Neural cell (in vitro differentiated cells): ENCODE data around the gene BBS12. TPM values are rescaled to one million over a fixed set of nuclear protein-coding genes. Genes with fewer than 3 reads are reported as not detected.

ENCODE experiments used
- H2AFZ ChIP-seq: fragments of 200-600, 300-800 bp; sonication (generic), shearing (Covaris generic); 2 replicates; pipeline ENCODE4 v1.6.0; 2014; ENCODE audit warnings: low read depth, mild to moderate bottlenecking, antibody characterized with exemption, low read length, moderate library complexity
- H3F3A ChIP-seq: fragments of 200-600 bp; shearing (Covaris generic); 2 replicates; pipeline ENCODE4 v1.6.1; 2016; ENCODE audit warnings: mild to moderate bottlenecking, moderate library complexity, mixed read lengths, antibody characterized with exemption, low read length; ENCODE audit not compliant: insufficient read depth, poor library complexity, severe bottlenecking
- H3K27ac ChIP-seq: fragments of 200-600, 300-800 bp; sonication (generic), shearing (Covaris generic); 2 replicates; pipeline ENCODE4 v1.5.1; 2014; ENCODE audit warnings: mild to moderate bottlenecking, low read length, moderate library complexity
- H3K27me3 ChIP-seq: fragments of 300-800, 200-600 bp; sonication (generic), shearing (Covaris generic); 2 replicates; pipeline ENCODE4 v1.6.0; 2014; ENCODE audit warnings: mild to moderate bottlenecking, low read depth, low read length, moderate library complexity; ENCODE audit not compliant: insufficient read depth
- H3K36me3 ChIP-seq: fragments of 300-800, 200-600 bp; sonication (generic), shearing (Covaris generic); 2 replicates; pipeline ENCODE4 v1.5.1; 2014; ENCODE audit warnings: mild to moderate bottlenecking, antibody characterized with exemption, low read length, moderate library complexity; ENCODE audit not compliant: insufficient read depth
- H3K4me2 ChIP-seq: fragments of 300-800, 200-600 bp; sonication (generic), shearing (Covaris generic); 2 replicates; pipeline ENCODE4 v1.6.0; 2014; ENCODE audit warnings: mild to moderate bottlenecking, low read length
- H3K4me3 ChIP-seq: fragments of 300-800, 200-600 bp; sonication (generic), shearing (Covaris generic); 2 replicates; pipeline ENCODE4 v1.5.1; 2014; ENCODE audit warnings: mild to moderate bottlenecking, low read length, moderate library complexity
- H3K79me2 ChIP-seq: fragments of 200-600 bp; shearing (Covaris generic); replicated peaks from 2 replicates; pipeline ENCODE4 v1.6.0; 2014; ENCODE audit warnings: mild to moderate bottlenecking, low read length, moderate library complexity; ENCODE audit not compliant: insufficient read depth
- H3K9ac ChIP-seq: fragments of 300-800, 200-600 bp; sonication (generic), shearing (Covaris generic); 2 replicates; pipeline ENCODE4 v1.6.1; 2016; ENCODE audit warnings: mild to moderate bottlenecking, low read length, mixed read lengths
- H3K9me2 ChIP-seq: fragments of 200-600 bp; shearing (Covaris generic); 2 replicates; pipeline ENCODE4 v1.6.1; 2016; ENCODE audit warnings: mild to moderate bottlenecking, low read length, mixed read lengths; ENCODE audit not compliant: insufficient read depth
- H3K9me3 ChIP-seq: fragments of 200-600, 300-800 bp; sonication (generic), shearing (Covaris generic); 2 replicates; pipeline ENCODE4 v1.6.1; 2016; ENCODE audit warnings: mild to moderate bottlenecking, mixed run types, low read length, moderate library complexity, mixed read lengths
- H4K20me1 ChIP-seq: fragments of 200-600 bp; shearing (Covaris generic); 2 replicates; pipeline ENCODE4 v1.6.1; 2016; ENCODE audit warnings: mild to moderate bottlenecking, mixed run types; ENCODE audit not compliant: insufficient read depth
- EP300 ChIP-seq: fragments of 450-650 bp; conservative IDR thresholded peaks from 2 replicates; pipeline ENCODE4 v1.6.1; 2014; ENCODE audit warnings: antibody characterized with exemption, mild to moderate bottlenecking, moderate library complexity; ENCODE audit not compliant: poor library complexity, severe bottlenecking
- EZH2 ChIP-seq: fragments of 200-600, 300-800 bp; shearing (Covaris generic), sonication (generic); IDR thresholded peaks from 2 replicates; pipeline ENCODE4 v1.6.1; 2014; ENCODE audit warnings: antibody characterized with exemption, low read length, borderline replicate concordance, mild to moderate bottlenecking; ENCODE audit not compliant: insufficient read depth, poor library complexity, severe bottlenecking
- MXI1 ChIP-seq: fragments of 450-650 bp; conservative IDR thresholded peaks from 2 replicates; pipeline ENCODE4 v1.6.1; 2014; ENCODE audit warnings: antibody characterized with exemption, mild to moderate bottlenecking; ENCODE audit not compliant: poor library complexity, severe bottlenecking
- POLR2AphosphoS5 ChIP-seq: IDR thresholded peaks from 2 replicates; pipeline ENCODE4 v1.6.1; 2012
- RAD21 ChIP-seq: fragments of 450-650 bp; conservative IDR thresholded peaks from 2 replicates; pipeline ENCODE4 v1.6.1; 2014; ENCODE audit warnings: antibody characterized with exemption, mild to moderate bottlenecking, moderate library complexity
- SMC3 ChIP-seq: fragments of 450-650 bp; conservative IDR thresholded peaks from 2 replicates; pipeline ENCODE4 v1.6.1; 2014; ENCODE audit warnings: antibody characterized with exemption, mild to moderate bottlenecking, moderate library complexity; ENCODE audit not compliant: poor library complexity
- TAF1 ChIP-seq: IDR thresholded peaks from 2 replicates; pipeline ENCODE4 v1.6.1; 2012; ENCODE audit warnings: low read depth
- polyA plus RNA-seq: library from polyadenylated mRNA; depleted of rRNA; stranded (reverse); fragments of >200 nt; gene quantifications from 2 replicates; pipeline ENCODE4 v1.2.3, GENCODE V29; 2014
- TF ChIP-seq, protein P1 (sequence below): IDR thresholded peaks from 2 replicates; pipeline ENCODE4 v1.6.1; 2012; ENCODE audit warnings: borderline replicate concordance
- TF ChIP-seq, protein P2 (sequence below): fragments of 450-650 bp; IDR thresholded peaks from 2 replicates; pipeline ENCODE4 v1.5.1; 2014; ENCODE audit warnings: antibody characterized with exemption, mild to moderate bottlenecking, moderate library complexity; ENCODE audit not compliant: poor library complexity, severe bottlenecking

BBS12 gene
- polyA plus RNA-seq, 1 donor from 2014 or later = 3.7 TPM

DNA sequence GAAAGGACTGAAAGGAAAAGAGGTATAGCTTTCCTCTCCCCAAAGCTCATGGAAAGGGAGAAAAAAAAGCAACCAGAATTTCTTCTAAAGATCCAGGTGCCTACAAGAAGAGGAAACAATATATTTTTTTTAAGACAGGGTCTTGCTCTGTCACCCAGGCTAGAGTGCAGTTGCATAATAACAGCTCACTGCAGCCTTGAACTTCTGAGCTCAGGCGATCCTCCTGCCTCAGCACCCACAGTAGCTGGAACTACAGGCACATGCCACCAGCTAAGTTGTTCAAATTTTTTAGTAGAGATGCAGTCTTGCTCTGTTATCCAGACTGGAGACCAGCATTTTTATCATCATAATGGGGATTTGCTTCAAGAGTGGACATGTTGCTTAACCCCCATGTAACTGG, 30.5 kb upstream of the BBS12 start:
- no peak overlapping the region for H3K27ac ChIP-seq
- H3K9me2 ChIP-seq = no peaks in the 10 kb centered on the region
- H3F3A ChIP-seq = no peaks in the 10 kb centered on the region
- H3K9ac ChIP-seq = no peak overlapping the region
- no peak overlapping the region for H2AFZ ChIP-seq
- no peaks in the 10 kb centered on the region for H3K27me3 ChIP-seq
- no peak for TF ChIP-seq SMC3
- TF ChIP-seq, protein P1, sequence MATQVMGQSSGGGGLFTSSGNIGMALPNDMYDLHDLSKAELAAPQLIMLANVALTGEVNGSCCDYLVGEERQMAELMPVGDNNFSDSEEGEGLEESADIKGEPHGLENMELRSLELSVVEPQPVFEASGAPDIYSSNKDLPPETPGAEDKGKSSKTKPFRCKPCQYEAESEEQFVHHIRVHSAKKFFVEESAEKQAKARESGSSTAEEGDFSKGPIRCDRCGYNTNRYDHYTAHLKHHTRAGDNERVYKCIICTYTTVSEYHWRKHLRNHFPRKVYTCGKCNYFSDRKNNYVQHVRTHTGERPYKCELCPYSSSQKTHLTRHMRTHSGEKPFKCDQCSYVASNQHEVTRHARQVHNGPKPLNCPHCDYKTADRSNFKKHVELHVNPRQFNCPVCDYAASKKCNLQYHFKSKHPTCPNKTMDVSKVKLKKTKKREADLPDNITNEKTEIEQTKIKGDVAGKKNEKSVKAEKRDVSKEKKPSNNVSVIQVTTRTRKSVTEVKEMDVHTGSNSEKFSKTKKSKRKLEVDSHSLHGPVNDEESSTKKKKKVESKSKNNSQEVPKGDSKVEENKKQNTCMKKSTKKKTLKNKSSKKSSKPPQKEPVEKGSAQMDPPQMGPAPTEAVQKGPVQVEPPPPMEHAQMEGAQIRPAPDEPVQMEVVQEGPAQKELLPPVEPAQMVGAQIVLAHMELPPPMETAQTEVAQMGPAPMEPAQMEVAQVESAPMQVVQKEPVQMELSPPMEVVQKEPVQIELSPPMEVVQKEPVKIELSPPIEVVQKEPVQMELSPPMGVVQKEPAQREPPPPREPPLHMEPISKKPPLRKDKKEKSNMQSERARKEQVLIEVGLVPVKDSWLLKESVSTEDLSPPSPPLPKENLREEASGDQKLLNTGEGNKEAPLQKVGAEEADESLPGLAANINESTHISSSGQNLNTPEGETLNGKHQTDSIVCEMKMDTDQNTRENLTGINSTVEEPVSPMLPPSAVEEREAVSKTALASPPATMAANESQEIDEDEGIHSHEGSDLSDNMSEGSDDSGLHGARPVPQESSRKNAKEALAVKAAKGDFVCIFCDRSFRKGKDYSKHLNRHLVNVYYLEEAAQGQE = no peak
- TF ChIP-seq EZH2 = no peak
- TF ChIP-seq RAD21 = no peak
- no peak for TF ChIP-seq TAF1
- no peak for TF ChIP-seq POLR2AphosphoS5
- TF ChIP-seq, protein P2, sequence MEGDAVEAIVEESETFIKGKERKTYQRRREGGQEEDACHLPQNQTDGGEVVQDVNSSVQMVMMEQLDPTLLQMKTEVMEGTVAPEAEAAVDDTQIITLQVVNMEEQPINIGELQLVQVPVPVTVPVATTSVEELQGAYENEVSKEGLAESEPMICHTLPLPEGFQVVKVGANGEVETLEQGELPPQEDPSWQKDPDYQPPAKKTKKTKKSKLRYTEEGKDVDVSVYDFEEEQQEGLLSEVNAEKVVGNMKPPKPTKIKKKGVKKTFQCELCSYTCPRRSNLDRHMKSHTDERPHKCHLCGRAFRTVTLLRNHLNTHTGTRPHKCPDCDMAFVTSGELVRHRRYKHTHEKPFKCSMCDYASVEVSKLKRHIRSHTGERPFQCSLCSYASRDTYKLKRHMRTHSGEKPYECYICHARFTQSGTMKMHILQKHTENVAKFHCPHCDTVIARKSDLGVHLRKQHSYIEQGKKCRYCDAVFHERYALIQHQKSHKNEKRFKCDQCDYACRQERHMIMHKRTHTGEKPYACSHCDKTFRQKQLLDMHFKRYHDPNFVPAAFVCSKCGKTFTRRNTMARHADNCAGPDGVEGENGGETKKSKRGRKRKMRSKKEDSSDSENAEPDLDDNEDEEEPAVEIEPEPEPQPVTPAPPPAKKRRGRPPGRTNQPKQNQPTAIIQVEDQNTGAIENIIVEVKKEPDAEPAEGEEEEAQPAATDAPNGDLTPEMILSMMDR = no peak
- TF ChIP-seq EP300 = no peak
- no peak for TF ChIP-seq MXI1
- no peaks in the 10 kb centered on the region for H3K79me2 ChIP-seq
- no peaks in the 10 kb centered on the region for H3K36me3 ChIP-seq
- no peaks in the 10 kb centered on the region for H4K20me1 ChIP-seq
- no peaks in the 10 kb centered on the region for H3K9me3 ChIP-seq
- no peak overlapping the region for H3K4me2 ChIP-seq
- no peak overlapping the region for H3K4me3 ChIP-seq

DNA sequence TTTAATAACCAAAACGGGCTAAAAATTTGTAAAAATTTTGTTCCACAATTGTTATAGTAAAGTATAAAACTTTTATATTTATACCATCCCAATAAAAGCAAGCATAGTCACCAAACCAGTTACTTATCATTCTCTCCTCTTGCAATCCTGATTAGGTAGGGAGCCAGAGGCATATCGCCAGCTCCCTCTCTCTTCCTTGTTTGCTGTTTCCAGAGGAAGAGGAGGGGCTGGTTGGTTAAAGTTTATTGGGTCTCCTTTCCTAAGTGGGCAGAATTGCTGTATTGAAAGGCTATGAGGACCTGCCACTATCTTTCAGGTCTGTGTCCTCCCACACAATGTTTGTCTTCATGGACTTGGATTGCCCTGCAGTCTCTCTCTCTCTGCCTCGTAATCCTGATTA, 29.6 kb upstream of the BBS12 start:
- H3K9me2 ChIP-seq = no peaks in the 10 kb centered on the region
- TF ChIP-seq, protein P1 = no peak
- TF ChIP-seq TAF1 (no peak), SMC3 (no peak), MXI1 (no peak), POLR2AphosphoS5 (no peak), EP300 (no peak), EZH2 (no peak), RAD21 (no peak)
- TF ChIP-seq, protein P2 = no peak
- no peak overlapping the region for H3K9ac ChIP-seq
- no peaks in the 10 kb centered on the region for H3K27me3 ChIP-seq
- H3K4me3 ChIP-seq = no peak overlapping the region
- H3K36me3 ChIP-seq = no peaks in the 10 kb centered on the region
- H3K4me2 ChIP-seq = no peak overlapping the region
- H2AFZ ChIP-seq = no peak overlapping the region
- H3K9me3 ChIP-seq = no peaks in the 10 kb centered on the region
- H4K20me1 ChIP-seq = no peaks in the 10 kb centered on the region
- H3F3A ChIP-seq = no peaks in the 10 kb centered on the region
- no peaks in the 10 kb centered on the region for H3K79me2 ChIP-seq
- no peak overlapping the region for H3K27ac ChIP-seq
